GM12865 (cell line): ENCODE results near the gene N4BP2L2.

Experiments
- DNase-seq: peaks from one replicate; pipeline ENCODE4 v3.0.0; 2010; ENCODE audit warnings: low read depth
- H3K4me3 ChIP-seq: 2 replicates; pipeline ENCODE4 v1.5.1; 2011; ENCODE audit warnings: mild to moderate bottlenecking, low read depth, low read length, control low read depth
- TF ChIP-seq, protein P1 (sequence below): IDR thresholded peaks from 2 replicates; pipeline ENCODE4 v1.5.1; 2011; ENCODE audit warnings: low read length, control low read depth, low read depth, inconsistent platforms; ENCODE audit not compliant: insufficient read depth; ENCODE audit errors: missing control alignments

The N4BP2L2 gene

DNA sequence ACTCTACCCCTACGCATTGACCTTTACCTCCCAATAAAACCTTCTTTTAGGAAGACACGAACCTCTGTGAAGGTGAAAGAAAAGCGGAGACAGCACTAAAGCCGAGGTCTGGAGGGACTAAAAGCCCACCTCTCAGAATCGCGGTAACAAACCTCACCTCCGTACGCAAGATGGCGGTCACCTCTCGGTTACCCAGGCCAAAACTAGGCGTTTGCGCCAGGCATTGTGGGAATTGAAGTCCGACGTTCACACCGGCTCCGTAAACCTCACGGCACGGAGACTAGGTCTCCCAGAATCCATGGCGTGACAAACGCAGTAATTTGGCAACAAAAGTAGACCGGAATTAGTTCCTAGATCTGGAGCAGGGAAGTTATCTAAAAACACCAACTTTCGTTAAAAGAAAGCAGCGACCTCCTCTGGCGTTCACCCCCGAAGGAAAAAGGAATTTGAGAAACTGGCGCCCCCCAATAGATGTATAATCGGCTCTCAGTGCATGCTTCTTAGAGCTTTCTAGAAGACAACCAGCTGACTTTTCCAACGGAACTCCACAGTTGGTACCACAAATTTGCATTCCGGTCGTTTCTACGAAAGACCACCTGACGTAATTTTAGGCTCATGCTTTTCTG lies at the start of gene N4BP2L2:
N4BP2L2 (minus strand) TSS at position 175 of the 626 bp plus-strand sequence. CDS start 1,768 bp downstream, outside the sequence.
- peak within 1 kb of the TSS; percentile 60 for H3K4me3 ChIP-seq
- DNase-seq, result peak; percentile 97
- TF ChIP-seq, protein P1, sequence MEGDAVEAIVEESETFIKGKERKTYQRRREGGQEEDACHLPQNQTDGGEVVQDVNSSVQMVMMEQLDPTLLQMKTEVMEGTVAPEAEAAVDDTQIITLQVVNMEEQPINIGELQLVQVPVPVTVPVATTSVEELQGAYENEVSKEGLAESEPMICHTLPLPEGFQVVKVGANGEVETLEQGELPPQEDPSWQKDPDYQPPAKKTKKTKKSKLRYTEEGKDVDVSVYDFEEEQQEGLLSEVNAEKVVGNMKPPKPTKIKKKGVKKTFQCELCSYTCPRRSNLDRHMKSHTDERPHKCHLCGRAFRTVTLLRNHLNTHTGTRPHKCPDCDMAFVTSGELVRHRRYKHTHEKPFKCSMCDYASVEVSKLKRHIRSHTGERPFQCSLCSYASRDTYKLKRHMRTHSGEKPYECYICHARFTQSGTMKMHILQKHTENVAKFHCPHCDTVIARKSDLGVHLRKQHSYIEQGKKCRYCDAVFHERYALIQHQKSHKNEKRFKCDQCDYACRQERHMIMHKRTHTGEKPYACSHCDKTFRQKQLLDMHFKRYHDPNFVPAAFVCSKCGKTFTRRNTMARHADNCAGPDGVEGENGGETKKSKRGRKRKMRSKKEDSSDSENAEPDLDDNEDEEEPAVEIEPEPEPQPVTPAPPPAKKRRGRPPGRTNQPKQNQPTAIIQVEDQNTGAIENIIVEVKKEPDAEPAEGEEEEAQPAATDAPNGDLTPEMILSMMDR, result no peak

DNA sequence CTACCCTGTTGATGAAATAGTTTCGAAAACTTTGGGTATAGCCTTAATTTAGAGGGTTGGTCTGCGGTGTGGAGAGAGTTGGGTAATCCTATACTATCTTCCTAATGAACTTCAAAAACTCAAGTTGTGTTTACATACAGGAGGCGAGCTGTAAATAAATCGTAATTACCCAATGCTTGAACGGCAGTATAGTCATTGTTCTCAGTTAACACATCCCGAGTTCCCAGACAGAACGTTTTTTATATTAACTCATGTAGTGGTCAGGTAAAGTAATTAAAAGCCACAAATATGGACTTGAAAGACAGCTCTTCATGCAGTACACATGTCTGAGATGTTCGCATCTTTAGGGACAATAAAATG lies 49.2 kb upstream of the N4BP2L2 start:
- peak overlapping the region; percentile 69 for H3K4me3 ChIP-seq
- TF ChIP-seq, protein P1, result no peak
- no peak for DNase-seq

DNA sequence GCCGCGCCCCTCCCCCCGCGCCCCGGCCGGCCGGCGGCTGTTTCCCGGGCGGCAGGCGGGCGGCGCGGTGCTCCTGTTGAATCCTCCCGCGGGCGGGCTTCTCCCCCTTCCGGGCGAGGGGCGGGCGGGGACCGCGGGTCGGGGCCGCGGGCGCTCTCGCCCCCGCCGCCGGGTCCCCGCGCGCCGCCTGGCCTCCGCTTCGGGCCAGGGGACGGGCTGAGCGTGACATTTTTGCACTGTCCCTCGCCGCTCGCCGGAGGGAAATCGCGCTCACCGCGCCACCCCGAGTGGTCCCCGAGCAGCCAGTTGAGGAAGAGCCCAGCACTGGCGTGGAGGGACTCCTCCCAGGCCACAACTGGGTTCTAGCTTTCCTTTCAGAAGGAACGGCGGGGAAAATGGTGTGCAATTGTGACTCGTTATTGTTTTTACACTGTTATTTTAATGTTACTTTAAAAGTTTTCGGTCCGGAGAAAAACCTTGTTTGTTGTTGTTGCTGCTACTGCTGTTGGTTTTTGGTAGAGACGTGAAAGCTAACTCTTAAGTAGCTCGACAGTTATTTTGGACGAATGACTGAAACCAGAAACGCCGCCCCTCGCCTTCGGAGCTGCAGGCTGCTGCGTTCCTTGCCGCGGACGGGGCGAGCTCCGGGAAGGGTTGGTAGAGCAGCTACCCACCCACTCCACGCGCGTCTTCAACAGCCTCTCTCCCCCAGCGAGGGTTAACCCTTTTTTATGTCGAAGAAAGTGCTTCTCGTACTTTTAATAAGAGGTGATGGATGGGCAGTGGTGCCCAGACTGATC lies 48.6 kb upstream of the N4BP2L2 start:
- TF ChIP-seq, protein P1, result no peak
- peak; percentile 74 for DNase-seq
- H3K4me3 ChIP-seq, result peak overlapping the region; percentile 69

DNA sequence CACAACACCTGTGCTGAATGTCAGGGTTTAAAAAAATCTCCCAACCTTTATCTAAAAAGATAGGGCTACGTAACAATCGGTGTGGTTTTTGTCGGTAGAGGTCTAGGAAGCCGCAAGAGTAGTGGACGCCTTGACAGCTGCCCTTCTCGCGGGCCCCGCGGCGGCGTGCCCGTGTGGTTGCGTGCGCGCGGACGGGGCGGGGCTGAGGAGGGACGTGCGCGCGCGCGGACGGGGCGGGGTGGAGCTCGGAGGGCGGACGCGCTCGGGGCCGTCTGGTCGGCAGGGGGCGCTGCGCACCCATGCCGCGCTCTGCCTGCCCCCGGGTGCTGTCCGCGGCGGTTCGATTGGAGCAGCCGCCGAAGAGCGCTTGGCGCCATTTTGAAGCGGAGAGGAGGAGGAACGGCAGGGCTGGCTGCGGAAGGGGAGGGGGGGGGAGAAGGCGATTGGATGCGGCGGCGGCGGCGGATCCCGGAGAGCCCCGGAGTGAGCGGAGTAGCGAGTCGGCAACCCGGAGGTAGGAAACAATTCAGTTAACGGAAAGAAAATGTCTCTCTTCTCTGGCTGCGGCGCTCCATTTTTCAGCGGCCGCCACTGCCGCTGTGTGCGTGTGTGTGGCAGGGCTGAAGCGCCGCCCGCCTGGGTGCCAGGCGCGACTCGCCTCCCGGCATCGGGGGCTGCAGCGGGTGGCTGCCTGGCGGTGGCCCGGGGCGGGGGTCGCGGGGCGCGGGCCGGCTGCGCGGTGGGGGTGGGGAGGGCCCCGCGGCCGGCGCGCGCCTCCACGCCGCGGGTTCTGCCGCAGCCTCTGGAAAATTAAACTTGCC lies 47.7 kb upstream of the N4BP2L2 start, which contains the start of gene PDS5B:
PDS5B (plus strand) TSS at position 373 of the 821 bp plus-strand sequence. CDS start 62,321 bp downstream, outside the sequence.
- H3K4me3 ChIP-seq, result peak within 1 kb of the TSS; percentile 70
- TF ChIP-seq, protein P1, result peak; percentile 79
- DNase-seq, result peak; percentile 97

DNA sequence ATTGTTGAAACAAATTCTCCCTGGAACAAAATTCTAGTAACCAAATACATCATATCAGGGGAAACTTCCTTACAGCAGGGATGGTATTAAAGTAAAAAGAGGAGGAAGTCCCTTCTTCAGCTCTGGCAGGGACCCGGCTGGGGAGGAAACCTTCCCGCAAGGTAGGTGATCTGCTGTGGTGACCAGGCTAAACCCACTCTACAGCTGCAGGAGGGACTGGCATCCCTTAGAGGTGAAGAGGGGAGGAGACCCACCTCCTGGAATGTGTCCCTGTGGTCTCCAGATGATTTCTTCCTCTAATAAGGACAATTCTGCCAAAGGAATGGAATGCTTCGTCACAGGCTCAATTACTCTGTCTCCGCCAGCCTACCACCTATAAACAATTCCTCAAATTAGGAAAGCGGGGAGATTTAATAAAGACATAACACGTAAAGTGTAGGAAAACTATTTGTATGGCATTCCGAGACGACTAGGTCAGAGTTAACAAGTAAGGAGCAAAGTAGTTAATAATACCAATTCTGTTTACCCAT lies 47.0 kb upstream of the N4BP2L2 start:
- TF ChIP-seq, protein P1, result no peak

DNA sequence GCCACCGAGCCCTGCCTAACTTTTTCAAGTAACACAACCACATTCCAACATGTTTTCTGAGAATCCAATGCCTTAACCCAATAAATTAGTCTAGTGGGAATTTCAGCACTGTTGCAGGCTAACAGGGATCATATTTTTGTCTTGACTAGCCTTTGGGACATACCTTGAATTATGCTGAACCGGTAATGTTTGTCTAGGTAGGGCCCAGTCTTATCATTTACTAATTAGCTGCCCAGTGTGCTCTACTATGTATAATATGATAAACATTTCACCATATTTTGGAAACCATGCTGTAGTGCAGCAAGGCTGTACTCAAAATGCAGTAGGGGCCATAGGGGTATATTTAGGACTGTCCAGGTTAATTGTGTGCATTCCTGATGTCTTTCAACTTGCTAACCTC lies 44.4 kb upstream of the N4BP2L2 start:
- no peak overlapping the region for H3K4me3 ChIP-seq
- TF ChIP-seq, protein P1, result no peak
- DNase-seq, result no peak

More for the DNA sequence above, 47.0 kb upstream of the N4BP2L2 start:
- peak; percentile 9 for DNase-seq
- peak overlapping the region; percentile 70 for H3K4me3 ChIP-seq
